GM19238 (cell line): Measurements from ENCODE around the gene USP47.
A peak's percentile ranks its signal among the peaks of the same experiment; 100 is the strongest.

Experiments
- DNase-seq: peaks from one replicate; pipeline ENCODE4 v3.0.0; 2011; ENCODE audit warnings: low spot score; ENCODE audit not compliant: insufficient read length

Gene USP47, protein sequence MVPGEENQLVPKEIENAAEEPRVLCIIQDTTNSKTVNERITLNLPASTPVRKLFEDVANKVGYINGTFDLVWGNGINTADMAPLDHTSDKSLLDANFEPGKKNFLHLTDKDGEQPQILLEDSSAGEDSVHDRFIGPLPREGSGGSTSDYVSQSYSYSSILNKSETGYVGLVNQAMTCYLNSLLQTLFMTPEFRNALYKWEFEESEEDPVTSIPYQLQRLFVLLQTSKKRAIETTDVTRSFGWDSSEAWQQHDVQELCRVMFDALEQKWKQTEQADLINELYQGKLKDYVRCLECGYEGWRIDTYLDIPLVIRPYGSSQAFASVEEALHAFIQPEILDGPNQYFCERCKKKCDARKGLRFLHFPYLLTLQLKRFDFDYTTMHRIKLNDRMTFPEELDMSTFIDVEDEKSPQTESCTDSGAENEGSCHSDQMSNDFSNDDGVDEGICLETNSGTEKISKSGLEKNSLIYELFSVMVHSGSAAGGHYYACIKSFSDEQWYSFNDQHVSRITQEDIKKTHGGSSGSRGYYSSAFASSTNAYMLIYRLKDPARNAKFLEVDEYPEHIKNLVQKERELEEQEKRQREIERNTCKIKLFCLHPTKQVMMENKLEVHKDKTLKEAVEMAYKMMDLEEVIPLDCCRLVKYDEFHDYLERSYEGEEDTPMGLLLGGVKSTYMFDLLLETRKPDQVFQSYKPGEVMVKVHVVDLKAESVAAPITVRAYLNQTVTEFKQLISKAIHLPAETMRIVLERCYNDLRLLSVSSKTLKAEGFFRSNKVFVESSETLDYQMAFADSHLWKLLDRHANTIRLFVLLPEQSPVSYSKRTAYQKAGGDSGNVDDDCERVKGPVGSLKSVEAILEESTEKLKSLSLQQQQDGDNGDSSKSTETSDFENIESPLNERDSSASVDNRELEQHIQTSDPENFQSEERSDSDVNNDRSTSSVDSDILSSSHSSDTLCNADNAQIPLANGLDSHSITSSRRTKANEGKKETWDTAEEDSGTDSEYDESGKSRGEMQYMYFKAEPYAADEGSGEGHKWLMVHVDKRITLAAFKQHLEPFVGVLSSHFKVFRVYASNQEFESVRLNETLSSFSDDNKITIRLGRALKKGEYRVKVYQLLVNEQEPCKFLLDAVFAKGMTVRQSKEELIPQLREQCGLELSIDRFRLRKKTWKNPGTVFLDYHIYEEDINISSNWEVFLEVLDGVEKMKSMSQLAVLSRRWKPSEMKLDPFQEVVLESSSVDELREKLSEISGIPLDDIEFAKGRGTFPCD (N-terminal part only)

DNA sequence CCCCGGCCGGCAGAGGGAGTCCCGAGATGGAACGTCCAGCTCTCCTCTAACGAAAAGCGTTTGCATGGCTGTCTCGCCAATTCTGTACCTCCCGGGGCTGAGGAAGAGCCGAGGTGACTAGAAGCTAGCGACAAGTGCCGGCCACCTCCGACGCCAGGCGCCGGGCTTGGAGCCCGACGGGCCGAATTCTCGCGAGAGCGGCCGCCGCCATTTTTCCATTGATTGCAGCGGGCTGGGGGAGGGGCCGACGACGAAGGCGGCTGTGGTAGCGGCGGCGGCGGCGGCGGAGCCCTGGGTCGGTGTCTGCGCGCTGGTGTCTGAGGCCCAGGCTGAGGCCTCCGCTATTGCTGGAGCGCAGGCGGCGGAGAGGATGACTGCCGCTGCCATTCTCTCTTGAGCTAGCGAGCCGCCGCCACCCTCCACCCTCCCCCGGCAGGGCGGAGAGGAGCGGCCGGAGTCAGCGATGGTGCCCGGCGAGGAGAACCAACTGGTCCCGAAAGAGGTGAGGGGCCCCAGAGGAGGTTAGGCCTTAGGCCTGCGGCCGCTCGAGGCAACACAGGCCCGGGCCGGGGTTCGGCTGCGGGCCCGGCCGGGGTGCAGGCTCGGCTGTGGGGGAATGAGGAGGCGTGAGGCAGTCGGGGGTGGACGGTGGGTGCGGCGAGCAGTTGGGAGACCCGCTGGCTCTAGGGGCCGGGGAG is at the start of gene USP47:
Gene USP47, plus strand, starts transcription at position 250 of the 698 bp plus-strand sequence. Its CDS starts 214 bp downstream, at position 464.
- DNase-seq = peak; percentile 60

DNA sequence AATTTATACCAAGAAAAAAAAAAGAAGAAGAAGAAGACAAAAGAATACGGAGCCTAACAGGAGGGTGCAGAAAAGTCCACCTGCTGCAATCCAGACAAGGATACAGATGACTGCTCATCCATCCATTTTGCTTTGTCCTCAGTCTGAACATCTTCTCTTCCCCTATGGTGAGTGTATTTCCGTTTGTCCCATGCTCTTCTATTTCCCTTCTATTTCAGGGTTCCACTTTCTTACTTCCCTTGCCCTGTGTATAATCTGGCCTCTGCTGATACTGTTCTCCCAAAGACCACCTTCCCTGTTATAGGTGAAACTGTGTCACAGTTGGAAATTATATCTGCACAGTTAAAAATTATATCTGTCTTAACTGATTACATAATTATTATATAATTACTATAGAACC is 48.7 kb upstream of the USP47 start:
- DNase-seq = no peak

- DNase-seq = peak; percentile 21
These were observed 43.0 kb upstream of the USP47 start for GRCh38 chr11:11798586-11799438.

DNA sequence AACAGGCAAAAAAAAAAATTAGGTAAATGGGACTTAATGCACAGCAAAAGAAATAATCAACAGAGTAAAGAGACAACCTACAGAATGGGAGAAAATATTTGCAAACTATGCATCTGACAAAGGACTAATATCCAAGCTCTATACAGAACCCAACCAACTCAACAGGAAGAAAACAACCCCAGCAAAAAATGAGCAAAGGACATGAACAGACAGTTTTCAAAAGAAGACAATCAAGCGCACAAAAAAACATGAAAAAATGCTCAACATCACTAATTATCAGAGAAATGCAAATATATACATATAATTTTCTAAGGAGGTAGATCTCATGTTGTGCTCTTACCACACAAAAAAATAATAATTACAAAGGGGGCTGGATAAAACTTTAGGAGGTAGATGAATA is 36.5 kb upstream of the USP47 start:
- no peak for DNase-seq

DNA sequence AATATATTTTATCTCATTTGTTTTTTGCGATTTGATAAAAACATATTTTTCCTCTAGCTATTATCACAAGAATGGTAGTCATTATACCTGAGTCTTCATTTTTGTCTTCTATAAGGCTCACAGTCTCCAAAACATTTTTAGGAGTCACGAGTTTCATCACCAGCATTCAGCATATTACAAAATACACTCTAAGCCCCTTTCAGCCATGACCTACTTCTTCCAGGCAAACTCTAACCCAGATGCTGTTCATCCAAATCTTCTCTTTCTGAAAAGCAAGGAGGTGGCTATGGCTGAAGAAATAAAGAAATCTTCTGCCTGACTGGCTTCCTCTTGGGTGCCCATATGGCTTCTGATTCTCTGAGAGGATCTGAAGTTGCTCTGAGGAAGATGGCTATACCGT is 35.7 kb upstream of the USP47 start:
- no peak for DNase-seq

DNA sequence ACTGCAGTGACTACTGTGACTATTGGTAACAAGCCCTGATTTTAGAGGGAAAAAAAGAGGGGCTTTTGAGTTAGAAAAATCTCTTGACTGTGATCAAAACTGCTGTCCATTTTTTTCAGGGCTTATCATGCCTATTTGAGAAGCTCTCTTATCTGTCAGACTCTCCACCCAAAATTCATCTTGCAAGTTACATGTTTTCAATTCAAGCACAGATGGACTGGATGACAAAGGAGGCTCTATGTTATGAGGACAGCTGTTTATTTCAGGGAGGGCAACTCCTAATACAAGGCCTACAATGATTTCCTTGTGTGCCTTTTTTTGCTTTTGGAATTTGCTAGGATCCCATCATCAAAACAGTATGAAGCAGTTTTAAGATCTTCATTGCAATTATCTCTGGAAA is 35.2 kb upstream of the USP47 start:
- no peak for DNase-seq

GRCh38 chr11:11807811-11808782 is 33.7 kb upstream of the USP47 start:
- no peak for DNase-seq

- no peak for DNase-seq
These were observed 32.7 kb upstream of the USP47 start for GRCh38 chr11:11808992-11809615.

GRCh38 chr11:11810764-11811726 is 30.7 kb upstream of the USP47 start:
- DNase-seq = no peak

GRCh38 chr11:11813288-11813962 is 28.3 kb upstream of the USP47 start:
- DNase-seq = no peak

DNA sequence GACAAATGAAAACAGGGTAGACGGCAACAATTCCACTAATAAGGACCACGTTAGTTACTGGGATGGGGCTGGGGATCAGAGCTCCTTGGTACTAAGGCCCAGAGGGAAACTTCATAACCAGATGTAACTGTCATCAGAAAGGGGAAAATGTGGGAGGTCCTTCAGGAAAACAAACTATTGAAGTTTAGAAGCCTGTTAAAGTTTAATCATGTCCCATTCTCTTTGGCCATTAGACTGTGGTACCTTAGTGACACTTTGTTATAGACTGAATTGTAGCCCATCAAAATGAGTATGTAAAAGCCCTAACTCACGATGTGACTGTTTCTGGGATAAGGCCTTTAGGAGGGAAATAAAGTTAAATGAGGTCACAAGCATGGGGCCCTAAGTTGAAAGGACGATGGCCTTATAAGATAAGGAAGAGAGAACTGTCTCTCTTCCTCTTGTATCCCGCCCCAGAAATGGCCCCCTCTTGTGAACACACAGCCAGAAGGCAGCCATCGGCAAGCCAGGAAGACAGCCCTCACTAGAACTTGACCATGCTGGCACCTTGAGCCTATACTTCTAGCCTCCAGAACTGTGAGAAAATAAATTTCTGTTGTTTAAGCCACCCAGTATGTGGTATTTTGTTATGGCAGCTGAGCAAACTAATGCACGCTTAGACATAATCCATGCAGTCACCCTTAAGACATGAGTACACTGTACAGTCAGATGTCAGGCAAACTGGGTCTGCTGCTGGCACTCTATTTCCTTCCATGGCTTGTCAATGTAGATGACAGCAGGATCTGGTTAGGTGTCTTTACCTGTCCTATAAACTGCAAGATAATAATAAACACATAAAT is 26.9 kb upstream of the USP47 start:
- no peak for DNase-seq

DNA sequence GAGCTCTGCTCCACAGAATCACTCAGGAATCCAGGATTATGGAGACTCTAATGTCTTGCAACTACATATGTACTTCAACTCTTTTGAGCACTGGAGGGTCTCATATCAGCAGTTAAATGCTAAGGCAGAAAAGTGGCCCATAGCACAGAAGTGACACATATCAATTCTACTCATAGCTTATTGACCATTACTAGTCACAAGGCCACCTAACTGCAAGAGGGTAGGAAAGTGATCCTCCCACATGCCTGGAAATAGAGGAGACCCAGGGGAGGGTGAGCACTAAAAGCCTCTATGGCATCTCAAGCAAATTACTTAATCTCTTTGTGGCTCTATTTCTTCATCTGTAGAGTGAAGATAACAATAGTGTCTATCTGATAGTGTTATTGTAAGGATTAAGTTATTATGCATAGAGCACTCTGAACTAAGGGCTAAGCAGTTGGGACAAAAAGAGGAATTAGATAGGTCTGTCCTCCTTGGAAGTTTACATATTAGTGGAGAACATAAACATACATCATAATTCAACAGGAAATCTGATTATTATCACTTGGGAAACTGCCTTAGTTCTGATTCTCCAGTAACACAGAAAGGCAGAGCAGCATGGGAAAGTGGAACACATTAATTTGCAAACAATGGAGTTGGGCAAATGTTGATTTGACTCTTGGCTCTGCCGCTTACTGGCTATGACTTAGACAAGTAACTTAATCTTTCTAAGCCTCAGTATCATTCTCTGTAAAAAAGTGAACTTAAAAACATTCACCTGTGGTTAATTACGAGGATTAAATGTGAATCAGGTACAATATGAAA is 25.1 kb upstream of the USP47 start:
- no peak for DNase-seq

GRCh38 chr11:11817957-11818356 is 23.8 kb upstream of the USP47 start:
- DNase-seq = no peak

- DNase-seq = no peak
These were observed 23.1 kb upstream of the USP47 start for GRCh38 chr11:11818529-11819121.

DNA sequence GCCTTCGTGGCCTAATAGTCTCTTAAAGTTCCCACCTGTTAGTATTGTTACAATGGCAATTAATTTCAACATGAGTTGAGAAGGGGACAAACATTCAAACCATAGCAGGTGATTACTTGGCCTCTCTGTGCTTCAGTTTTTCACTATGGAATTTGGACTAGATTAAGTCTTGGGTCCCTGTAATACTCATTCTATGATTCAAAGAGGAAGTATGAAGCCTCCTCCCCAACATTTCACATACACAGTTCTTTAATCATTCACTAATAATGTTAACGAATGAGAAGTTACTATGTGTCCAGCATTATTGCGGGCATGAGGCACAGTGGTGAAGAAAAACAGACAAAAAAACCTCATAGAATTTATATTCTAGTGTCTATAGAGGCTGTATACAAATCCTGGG is 19.9 kb upstream of the USP47 start:
- no peak for DNase-seq
